GM19452 (cell line): ENCODE results near the gene PRPH.

Source experiments
- ATAC-seq: cut with Tn5 transposase; IDR thresholded peaks from one replicate; pipeline ENCODE4 v1.9.1; 2021; ENCODE audit not compliant: unreplicated experiment

The PRPH gene

GRCh38 chr12:49345051-49345824 is 50.3 kb downstream of the PRPH start:
- no peak for ATAC-seq

GRCh38 chr12:49345825-49346658 is 51.1 kb downstream of the PRPH start:
- no peak for ATAC-seq

- ATAC-seq: no peak
Measured at GRCh38 chr12:49346659-49347310, 51.8 kb downstream of the PRPH start, which contains the start of gene DNAJC22. Gene DNAJC22 (plus strand): TSS chr12:49346888. CDS start chr12:49348873, 1,985 bp downstream.

- peak; percentile 57 for ATAC-seq
Measured at GRCh38 chr12:49347311-49348193, 52.6 kb downstream of the PRPH start.
